HG03520 (cell line): ENCODE data around the gene ACTR8.

ENCODE experiments used
- ATAC-seq: cut with Tn5 transposase; IDR thresholded peaks from one replicate; pipeline ENCODE4 v1.9.1; 2021; ENCODE audit warnings: mild to moderate bottlenecking, moderate library complexity; ENCODE audit not compliant: unreplicated experiment

The ACTR8 gene

GRCh38 chr3:53865732-53866499 is 16.0 kb downstream of the ACTR8 start:
- ATAC-seq, result no peak

DNA sequence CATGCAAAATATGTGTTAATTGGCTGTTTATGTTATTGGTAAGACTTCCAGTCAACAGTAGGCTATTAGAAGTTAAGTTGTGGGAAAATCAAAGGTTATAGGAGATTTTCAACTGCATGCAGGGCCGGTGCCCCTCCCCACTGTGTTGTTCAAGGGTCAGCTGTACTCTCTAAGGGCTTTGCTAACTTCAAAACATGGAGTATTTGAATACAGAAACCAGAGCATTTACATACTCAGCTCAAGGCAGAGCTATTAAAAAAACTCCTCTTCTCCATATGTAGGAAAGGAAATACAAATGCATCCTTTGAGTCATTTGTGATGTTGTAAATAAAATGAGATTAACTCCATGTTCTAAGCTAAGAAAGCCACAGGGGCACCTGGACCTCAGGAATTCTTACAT is 18.8 kb downstream of the ACTR8 start:
- ATAC-seq, result no peak

- no peak for ATAC-seq
These were observed 19.7 kb downstream of the ACTR8 start for GRCh38 chr3:53862241-53862640.

GRCh38 chr3:53860196-53860595 is 21.8 kb downstream of the ACTR8 start:
- no peak for ATAC-seq

DNA sequence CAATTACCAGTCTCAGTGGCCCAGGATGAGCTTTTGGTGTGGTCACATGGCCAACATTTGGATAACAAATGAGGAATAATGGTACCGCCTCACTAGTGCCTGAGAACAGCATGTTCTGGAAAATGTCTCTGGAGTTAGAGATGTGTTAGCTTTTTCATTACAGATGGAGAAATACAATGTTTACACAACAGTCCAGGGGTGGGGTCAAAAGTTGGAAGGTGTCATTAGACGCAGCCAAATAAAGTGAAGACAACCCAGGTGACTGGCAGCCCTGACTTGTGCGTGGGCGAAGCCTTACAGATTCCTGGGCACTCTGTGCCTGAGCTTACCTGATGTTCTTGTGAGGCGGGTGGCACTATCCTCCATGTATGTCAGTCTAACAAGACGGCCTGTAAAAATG is 22.8 kb downstream of the ACTR8 start:
- ATAC-seq, result no peak

- ATAC-seq, result no peak
These were observed 23.7 kb downstream of the ACTR8 start for GRCh38 chr3:53858096-53858741.

DNA sequence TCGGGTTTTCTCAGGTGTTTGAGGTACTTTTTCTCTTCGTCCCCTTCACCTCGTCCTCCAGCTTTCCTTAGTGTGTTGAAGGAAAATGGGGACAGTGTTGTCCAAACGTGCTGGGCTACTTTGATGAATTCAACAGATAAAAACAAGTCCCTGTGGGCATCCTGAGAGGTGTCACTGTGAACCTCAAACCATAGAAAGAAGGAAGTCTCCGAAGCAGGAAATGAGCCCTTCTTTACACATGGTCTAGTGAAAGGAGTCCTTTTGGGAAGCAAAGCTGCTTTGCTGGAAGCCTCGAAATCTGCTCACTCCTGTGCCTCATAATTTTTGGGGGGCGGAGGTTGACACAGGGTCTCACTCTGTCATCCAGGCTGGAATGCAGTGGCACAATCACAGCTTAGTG is 25.0 kb downstream of the ACTR8 start:
- ATAC-seq, result no peak

DNA sequence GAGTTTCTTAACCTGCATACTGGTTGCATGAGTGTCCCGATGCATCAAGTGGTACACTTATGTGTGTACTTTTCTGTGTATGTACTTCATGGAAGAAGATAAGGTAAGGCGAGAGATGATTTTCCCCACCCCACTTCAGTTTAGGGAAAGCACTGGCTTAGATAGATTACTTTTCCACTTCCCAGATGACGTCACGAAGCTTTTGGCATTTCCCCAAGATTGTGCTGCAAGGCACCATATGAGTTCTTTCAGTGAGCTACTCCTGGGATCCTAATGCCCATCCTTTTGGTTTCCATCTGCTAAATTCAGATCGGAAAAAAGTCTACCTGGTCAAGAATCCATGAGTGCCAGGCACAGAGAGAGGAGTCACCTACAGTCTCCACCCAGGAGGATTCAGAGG is 31.1 kb downstream of the ACTR8 start:
- ATAC-seq, result no peak

DNA sequence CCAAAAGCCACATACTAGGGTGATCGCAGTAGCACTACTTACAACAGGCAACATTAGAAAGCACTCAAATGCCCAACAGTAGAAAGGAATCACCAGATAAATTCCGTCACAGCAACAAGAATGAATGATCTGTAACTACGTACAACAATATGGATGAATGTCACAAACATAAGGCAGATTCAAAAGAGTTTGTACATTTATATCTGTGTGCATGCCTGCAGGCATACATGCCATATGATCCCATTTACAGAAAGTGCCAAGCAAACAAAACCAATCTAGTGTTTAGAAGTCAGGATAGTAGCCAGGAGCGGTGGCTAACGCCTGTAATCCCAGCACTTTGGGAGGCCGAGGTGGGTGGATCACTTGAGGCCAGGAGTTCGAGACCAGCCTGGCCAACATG is 32.0 kb downstream of the ACTR8 start:
- no peak for ATAC-seq

GRCh38 chr3:53846851-53847155 is 35.1 kb downstream of the ACTR8 start:
- no peak for ATAC-seq

DNA sequence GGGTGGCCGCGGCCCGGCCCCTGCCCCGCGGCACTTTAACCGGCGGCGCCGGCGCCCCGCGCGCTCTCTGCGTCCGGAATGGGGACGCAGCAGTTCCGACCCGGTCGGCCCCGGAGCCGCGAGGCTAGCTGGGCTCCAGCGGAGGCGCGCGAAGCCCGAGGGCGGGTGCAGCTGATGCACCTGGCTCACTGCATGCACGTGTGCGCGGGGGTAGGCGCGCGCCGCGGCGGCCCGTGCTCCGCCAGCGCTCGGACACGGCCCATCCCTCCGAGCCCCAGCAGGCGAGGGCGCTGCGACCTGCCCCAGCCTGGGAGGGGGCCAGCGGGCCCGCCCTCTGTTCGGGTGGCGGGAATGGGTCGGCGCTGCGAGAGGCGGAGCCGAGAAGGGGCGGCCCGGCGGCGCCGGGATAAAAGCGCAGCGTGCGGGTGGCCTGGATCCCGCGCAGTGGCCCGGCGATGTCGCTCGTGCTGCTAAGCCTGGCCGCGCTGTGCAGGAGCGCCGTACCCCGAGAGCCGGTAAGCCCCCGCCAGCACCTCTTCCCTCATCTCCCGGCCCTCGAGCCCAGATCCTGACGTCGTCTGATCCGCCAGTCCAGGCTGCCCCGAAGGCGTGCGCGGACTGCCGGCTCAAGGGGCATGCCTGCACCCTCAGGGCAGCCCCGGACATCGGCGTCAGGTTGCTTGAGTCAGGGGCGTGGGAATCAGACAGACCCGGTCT is 35.7 kb downstream of the ACTR8 start, which contains the start of the genes CHDH and IL17RB:
TSS of gene CHDH (minus strand) at position 286 of the 717 bp plus-strand sequence. CDS start 22,411 bp downstream, outside the sequence.
TSS of gene IL17RB (plus strand) at position 435 of the 717 bp plus-strand sequence. CDS start at position 456, 21 bp downstream.
- ATAC-seq, result peak; percentile 42

DNA sequence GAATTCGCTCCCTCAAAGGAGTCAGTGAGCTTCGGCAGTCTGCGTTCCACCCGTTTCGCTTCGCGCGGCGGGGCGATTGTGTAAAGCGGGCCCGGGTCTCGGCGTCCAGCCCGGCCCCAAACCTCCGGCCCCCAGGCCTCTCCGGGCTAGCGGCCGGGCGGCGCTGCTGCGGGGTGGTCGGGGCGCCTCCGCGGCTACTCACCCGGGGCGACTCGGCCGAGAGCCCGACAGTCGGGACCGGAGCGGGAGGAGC is 36.1 kb downstream of the ACTR8 start:
- no peak for ATAC-seq

GRCh38 chr3:53845103-53845880 is 36.7 kb downstream of the ACTR8 start:
- ATAC-seq, result no peak

- no peak for ATAC-seq
These were observed 37.5 kb downstream of the ACTR8 start for GRCh38 chr3:53844262-53845102.

DNA sequence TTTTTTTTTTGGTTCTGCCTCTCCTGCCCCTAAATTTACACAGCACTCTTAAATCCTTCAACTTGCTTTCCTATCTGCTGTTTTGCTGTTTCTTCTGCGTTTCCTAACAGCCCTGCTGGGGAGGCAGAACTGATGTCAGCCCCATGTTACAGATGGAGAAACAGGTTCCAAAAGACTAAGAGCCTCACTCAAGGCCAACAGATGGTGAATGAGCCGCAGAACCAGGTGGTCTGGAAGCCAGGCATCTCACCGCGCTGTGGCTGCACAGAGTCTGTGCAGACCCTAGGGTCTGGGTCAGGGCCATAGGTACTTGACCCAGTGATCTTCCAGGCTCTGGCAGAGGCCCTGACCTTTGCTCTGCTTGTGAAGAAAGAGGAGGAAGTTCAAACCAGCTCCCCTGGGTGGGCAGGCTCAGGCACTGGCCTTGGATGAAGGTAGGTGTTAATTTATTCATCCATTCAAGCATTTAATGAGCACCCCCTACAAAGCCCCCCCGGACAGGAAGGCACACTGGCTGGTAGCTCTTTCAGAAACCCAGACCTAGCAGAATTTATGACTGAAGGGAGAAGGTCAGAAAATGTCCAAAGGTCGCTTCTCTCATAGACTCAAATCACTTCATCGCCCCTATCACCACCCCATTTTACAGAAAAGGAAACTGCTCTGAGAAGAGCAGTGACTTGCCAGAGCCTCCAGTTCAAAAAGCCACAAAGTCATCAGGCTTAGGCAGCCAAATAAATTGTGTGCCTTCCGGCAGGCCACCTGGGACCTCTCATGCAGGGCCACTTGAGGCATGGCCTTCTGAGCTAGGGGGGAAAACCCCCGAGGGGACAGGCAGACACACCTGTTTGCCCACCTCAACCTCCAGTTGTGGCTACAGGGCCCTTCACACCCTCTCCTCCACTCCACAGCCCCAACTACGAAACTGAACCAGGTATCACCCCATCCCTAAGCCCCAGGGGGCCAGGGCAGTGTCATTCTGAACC is 38.5 kb downstream of the ACTR8 start:
- ATAC-seq, result no peak

- no peak for ATAC-seq
These were observed 39.3 kb downstream of the ACTR8 start for GRCh38 chr3:53842436-53843194.

GRCh38 chr3:53841296-53841695 is 40.7 kb downstream of the ACTR8 start:
- ATAC-seq, result no peak

DNA sequence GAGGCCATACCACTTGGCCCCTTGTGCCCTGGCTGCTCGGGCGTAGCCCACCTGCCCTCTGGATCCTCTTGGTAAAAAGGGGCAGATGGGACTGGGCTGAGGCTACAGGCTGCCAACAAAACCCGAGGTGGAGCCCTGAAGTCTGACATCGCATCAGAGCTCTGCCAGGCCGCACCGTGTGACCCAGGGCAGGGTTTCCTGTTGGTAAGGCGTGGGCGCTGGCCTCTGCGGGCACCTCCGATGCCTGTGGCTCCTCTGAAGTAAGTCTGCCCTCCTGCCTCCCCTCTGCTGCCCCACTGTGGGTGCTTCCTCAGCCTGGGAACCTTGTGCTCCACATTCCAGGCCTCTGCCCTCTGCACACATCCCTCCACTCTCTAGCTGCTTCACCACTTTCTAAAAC is 44.6 kb downstream of the ACTR8 start:
- no peak for ATAC-seq
